Spleen (tissue), 11 donors: ENCODE data around the gene FOXP1. TPM values are rescaled to one million over a fixed set of nuclear protein-coding genes. Genes with fewer than 3 reads are reported as not detected.
A peak's percentile ranks its signal among the peaks of the same experiment; 100 is the strongest.

Experiments
- DNase-seq: peaks from one replicate; pipeline ENCODE4 v3.0.0-alpha.2; 2020
- H3K27ac ChIP-seq, 8 donors: fragments of 200-600 bp; sonication (generic) in 7 of 8; 1 replicate in 4 of 8; 2 replicates in 4 of 8; pipeline versions ENCODE4 v1.5.0 to v1.8.0; 2016 to 2021; ENCODE audit warnings: inconsistent platforms in 4 of 8, mild to moderate bottlenecking in 4 of 8, moderate library complexity in 1 of 8
- H3K27me3 ChIP-seq, 7 donors: fragments of 200-600 bp; sonication (generic) in 6 of 7; replicated peaks in 1 of 7; 1 replicate in 4 of 7; 2 replicates in 3 of 7; pipeline versions ENCODE4 v1.5.0 to v1.8.0; 2016 to 2021; ENCODE audit warnings: inconsistent platforms in 3 of 7, mild to moderate bottlenecking in 1 of 7
- H3K36me3 ChIP-seq, 6 donors: fragments of 200-600 bp; sonication (generic) in 5 of 6; 1 replicate in 4 of 6; 2 replicates in 2 of 6; pipeline versions ENCODE4 v1.5.0 to v1.8.0; 2016 to 2021; ENCODE audit warnings: inconsistent platforms in 2 of 6
- H3K4me1 ChIP-seq, 6 donors: fragments of 200-600 bp; sonication (generic) in 5 of 6; 1 replicate in 3 of 6; 2 replicates in 3 of 6; pipeline versions ENCODE4 v1.5.0 to v1.8.0; 2016 to 2021; ENCODE audit warnings: inconsistent platforms in 3 of 6
- H3K4me3 ChIP-seq, 8 donors: fragments of 200-600 bp; sonication (generic) in 7 of 8; 1 replicate in 4 of 8; 2 replicates in 4 of 8; pipeline versions ENCODE4 v1.5.0 to v1.8.0; 2016 to 2021; ENCODE audit warnings: inconsistent platforms in 4 of 8, mild to moderate bottlenecking in 4 of 8, moderate library complexity in 2 of 8
- H3K9me3 ChIP-seq, 8 donors: fragments of 200-600 bp; sonication (generic) in 7 of 8; 1 replicate in 4 of 8; 2 replicates in 4 of 8; pipeline versions ENCODE4 v1.5.0 to v1.8.0; 2016 to 2021; ENCODE audit warnings: inconsistent platforms in 4 of 8
- CTCF ChIP-seq, 11 experiments: fragments of 200-600 bp in 7 of 11; fragments of 450-650 bp in 4 of 11; sonication (generic) in 4 of 11; IDR thresholded peaks in 8 of 11; conservative IDR thresholded peaks in 3 of 11; 1 replicate in 7 of 11; 2 replicates in 4 of 11; pipeline versions ENCODE4 v1.4.0 to v1.8.0; 2016 to 2021; ENCODE audit warnings: antibody characterized with exemption in 11 of 11, inconsistent platforms in 4 of 11, mild to moderate bottlenecking in 1 of 11
- POLR2A ChIP-seq, 3 donors: fragments of 450-650 bp; IDR thresholded peaks; one replicate each; pipeline ENCODE4 v1.5.1; 2017; ENCODE audit warnings: antibody characterized with exemption in 3 of 3, mild to moderate bottlenecking in 1 of 3
- POLR2AphosphoS5 ChIP-seq, 3 donors: sonication (generic); formaldehyde crosslinking; IDR thresholded peaks; one replicate each; pipeline ENCODE4 v1.5.1; 2017; ENCODE audit warnings: antibody characterized with exemption in 3 of 3
- WGBS, 5 donors: extraction: QIAGEN DNeasy Blood & Tissue Kit in 3 of 5; methylation state at CpG; one replicate each; pipeline versions ENCODE4 v1.1.5 to v1.1.7; 2013 to 2018; 5-methylcytosine and 5-hydroxymethylcytosine counted together
- intact Hi-C: fragments of 100-400 bp; cut with DNase I; formaldehyde crosslinking; loops from one replicate; pipeline ENCODE4 v1.15.0; 2023; ENCODE audit warnings: low total_unique reads
- polyA plus RNA-seq, 3 donors: library from polyadenylated mRNA; stranded (reverse); fragments of 200-250 nt; gene quantifications; one replicate each; pipeline ENCODE4 v1.2.1, GENCODE V29; 2013
- total RNA-seq, 7 donors: library from RNA; depleted of rRNA in 3 of 7; stranded (reverse); fragments of >200 nt in 3 of 7; fragmentation: NEBNext Ultra II Directional in 4 of 7; extraction: Animal tissue kit (Norgen Biotek cat#: 25700) in 4 of 7; gene quantifications; one replicate each; pipeline versions ENCODE4 v1.1.0 to v1.2.1, GENCODE V29; 2016 to 2021
- donor health status: healthy with polysubstance abuse.
- donor health status: DM: no; HTN: no; CAD: no; lungs with moderate emphysema.
- donor health status: DM: no; HTN: no; CAD: no.
- donor health status: Bipolar disorder and iron deficiency.
- donor health status: healthy.
- donor health status: DM: no; HTN: no; CAD: no.
- donor health status: DM: yes; HTN: yes; CAD: no.

The FOXP1 gene
- total and polyA plus RNA-seq, 10 donors, result 11.1 to 202 (median 153) TPM

GRCh38 chr3:71573181-71573580 lies 10.3 kb downstream of the FOXP1 start:
- Histone ChIP-seq H3K36me3 (no peaks in the 10 kb centered on the region), H3K27ac (no peak overlapping the region), H3K9me3 (no peaks in the 10 kb centered on the region), H3K27me3 (no peaks in the 10 kb centered on the region), H3K4me1 (peaks cover 0 to 48% (median 26%) of the 10 kb centered on the region in 6 donors), H3K4me3 (no peak overlapping the region)
- 92 to 96% (median 93%) methylated on average over 5 of the region's 5 CpGs for WGBS, 5 donors
- DNase-seq, result no peak
- TF ChIP-seq CTCF (IDR thresholded peaks at IDR 0.05 in 8 of 11, conservative IDR thresholded peaks at IDR 0.05 in 3 of 11) (no peak), POLR2AphosphoS5 (IDR thresholded peaks at IDR 0.05) (no peak), POLR2A (IDR thresholded peaks at IDR 0.05) (no peak)
- intact Hi-C loops, result no loop called here

- no peaks in the 10 kb centered on the region for H3K9me3 ChIP-seq
- intact Hi-C loops, result no loop called here
- TF ChIP-seq POLR2AphosphoS5 (IDR thresholded peaks at IDR 0.05), result no peak
- no peak for TF ChIP-seq CTCF (IDR thresholded peaks at IDR 0.05 in 8 of 11, conservative IDR thresholded peaks at IDR 0.05 in 3 of 11)
- no peak for TF ChIP-seq POLR2A (IDR thresholded peaks at IDR 0.05)
- H3K27ac ChIP-seq, result peak overlapping the region in 3 of 8 donors; percentile 27 to 51 (median 49)
- DNase-seq, result no peak
- WGBS, 5 donors, result 70 to 82% (median 75%) methylated on average over 3 of the region's 3 CpGs
- no peak overlapping the region for H3K4me3 ChIP-seq
- no peaks in the 10 kb centered on the region for H3K27me3 ChIP-seq
- peaks cover 0 to 31% (median 8%) of the 10 kb centered on the region in 6 donors for H3K4me1 ChIP-seq
- H3K36me3 ChIP-seq, result peaks cover 0 to 10% (median 0%) of the 10 kb centered on the region in 6 donors
Measured at GRCh38 chr3:71570546-71570945, 13.0 kb downstream of the FOXP1 start.

GRCh38 chr3:71568207-71568606 lies 15.3 kb downstream of the FOXP1 start:
- TF ChIP-seq POLR2A (IDR thresholded peaks at IDR 0.05) (no peak), CTCF (IDR thresholded peaks at IDR 0.05 in 8 of 11, conservative IDR thresholded peaks at IDR 0.05 in 3 of 11) (no peak), POLR2AphosphoS5 (IDR thresholded peaks at IDR 0.05) (no peak)
- peak overlapping the region in 1 of 8 donors; percentile 4 for H3K27ac ChIP-seq
- H3K4me3 ChIP-seq, result no peak overlapping the region
- peaks cover 0 to 40% (median 27%) of the 10 kb centered on the region in 6 donors for H3K4me1 ChIP-seq
- no peaks in the 10 kb centered on the region for H3K27me3 ChIP-seq
- H3K9me3 ChIP-seq, result no peaks in the 10 kb centered on the region
- H3K36me3 ChIP-seq, result peaks cover 0 to 11% (median 0%) of the 10 kb centered on the region in 6 donors
- intact Hi-C loops, result no loop called here
- DNase-seq, result no peak

GRCh38 chr3:71566776-71567175 lies 16.8 kb downstream of the FOXP1 start:
- no peak overlapping the region for H3K4me3 ChIP-seq
- H3K27ac ChIP-seq, result no peak overlapping the region
- no peaks in the 10 kb centered on the region for H3K27me3 ChIP-seq
- peaks cover 0 to 15% (median 0%) of the 10 kb centered on the region in 6 donors for H3K36me3 ChIP-seq
- no peaks in the 10 kb centered on the region for H3K9me3 ChIP-seq
- intact Hi-C loops, result no loop called here
- DNase-seq, result no peak
- TF ChIP-seq POLR2AphosphoS5 (IDR thresholded peaks at IDR 0.05) (no peak), POLR2A (IDR thresholded peaks at IDR 0.05) (no peak), CTCF (IDR thresholded peaks at IDR 0.05 in 8 of 11, conservative IDR thresholded peaks at IDR 0.05 in 3 of 11) (no peak)
- H3K4me1 ChIP-seq, result peaks cover 0 to 48% (median 28%) of the 10 kb centered on the region in 6 donors
